Measurements from ENCODE around the gene PAX8.

DNA sequence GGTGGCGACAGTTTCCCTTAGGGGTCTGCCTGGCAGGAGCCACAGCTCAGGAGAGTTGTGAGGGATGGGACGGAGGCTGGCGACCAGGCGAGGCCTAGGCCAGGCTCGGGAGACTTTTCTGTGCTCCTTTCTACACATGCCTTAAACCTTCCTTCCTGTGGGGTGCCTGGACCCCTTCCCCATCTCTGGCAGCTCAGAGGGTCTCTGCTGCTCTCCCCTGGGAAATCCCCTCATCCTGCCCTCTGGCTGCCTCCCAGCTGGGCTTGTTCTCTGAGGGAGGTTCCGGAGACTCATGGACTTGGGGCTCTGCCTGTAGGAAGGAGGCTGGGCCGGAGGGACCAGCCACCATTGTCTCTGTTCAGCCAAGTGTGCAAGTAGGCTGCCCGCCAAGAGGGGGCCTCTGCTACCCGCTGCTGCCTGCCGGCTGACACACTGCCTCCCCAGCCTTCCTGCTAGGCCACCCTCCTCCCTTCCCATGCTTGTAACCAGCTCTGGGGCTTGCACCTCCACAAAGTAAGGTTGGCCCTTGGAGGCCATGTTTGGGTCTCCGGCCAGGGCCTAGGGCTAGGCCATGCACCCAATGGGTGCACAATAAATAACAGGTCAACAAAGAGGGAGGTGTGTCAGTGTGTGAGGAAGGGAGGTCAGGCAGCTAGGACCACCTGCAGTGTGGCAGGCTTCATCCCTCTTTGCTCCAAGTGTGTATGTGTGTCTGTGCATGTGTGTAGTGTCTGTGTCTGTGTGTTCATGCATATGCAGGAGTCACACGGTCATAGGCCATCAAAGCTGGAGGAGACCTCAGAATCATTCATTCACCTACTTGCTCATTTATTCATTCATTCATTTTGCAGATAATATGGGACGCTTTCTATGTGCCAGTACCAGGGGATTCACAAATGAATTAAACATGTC, 76.2 kb downstream of the PAX8 start:
- TF ChIP-seq CTCF (conservative IDR thresholded peaks at IDR 0.05; ENCODE audit: low read depth, low read length) (no peak), EZH2 (IDR thresholded peaks at IDR 0.05; ENCODE audit: low read length, unreplicated experiment) (no peak)
